ENCODE results near the gene ANKRD6.

- TF ChIP-seq GATA2 (IDR thresholded peaks at IDR 0.05; ENCODE audit: low read depth, low read length) (no peak), GATA3 (IDR thresholded peaks at IDR 0.05; ENCODE audit: low read depth, low read length) (no peak)
Measured at GRCh38 chr6:89582669-89583325, 149.8 kb downstream of the ANKRD6 start.

Data from SH-SY5Y (cell line).